SK-N-MC (cell line): ENCODE data around the gene IMMP2L.
A peak's percentile ranks its signal among the peaks of the same experiment; 100 is the strongest.

ENCODE experiments used
- DNase-seq: peaks from one replicate; pipeline ENCODE4 v3.0.0-alpha.2; 2011; ENCODE audit warnings: low read depth, low spot score
- H3K27ac ChIP-seq: fragments of 200-600 bp; sonication (generic); 2 replicates; pipeline ENCODE4 v1.5.1; 2016; ENCODE audit warnings: mixed run types
- H3K36me3 ChIP-seq: fragments of 200-600 bp; sonication (generic); 2 replicates; pipeline ENCODE4 v1.6.1; 2017; ENCODE audit warnings: antibody characterized with exemption, low read length, mixed read lengths; ENCODE audit not compliant: insufficient read depth
- H3K4me3 ChIP-seq: fragments of 200-600 bp; sonication (generic); 2 replicates; pipeline ENCODE4 v1.5.1; 2016
- H3K9ac ChIP-seq: fragments of 200-600 bp; sonication (generic); 2 replicates; pipeline ENCODE4 v1.8.0; 2017; ENCODE audit warnings: mixed run types, mixed read lengths; ENCODE audit not compliant: insufficient read length
- H3K9me3 ChIP-seq: fragments of 200-600 bp; sonication (generic); 2 replicates; pipeline ENCODE4 v1.6.1; 2017; ENCODE audit warnings: low read depth, mild to moderate bottlenecking, antibody characterized with exemption, low read length, moderate library complexity, mixed read lengths
- EZH2 ChIP-seq: fragments of 200-600 bp; sonication (generic); IDR thresholded peaks from one replicate; pipeline ENCODE4 v1.6.1; 2017; ENCODE audit warnings: antibody characterized with exemption
- FOXP2 ChIP-seq: optimal IDR thresholded peaks from 2 replicates; pipeline ENCODE3; 2011; ENCODE audit warnings: mild to moderate bottlenecking, moderate library complexity; ENCODE audit not compliant: insufficient read depth; ENCODE audit errors: extremely low read length, control extremely low read depth
- POLR2AphosphoS5 ChIP-seq: IDR thresholded peaks from 2 replicates; pipeline ENCODE4 v1.6.1; 2012; ENCODE audit warnings: mild to moderate bottlenecking, low read depth, low read length, borderline replicate concordance

Gene IMMP2L

GRCh38 chr7:111198255-111198654 is 364.0 kb downstream of the IMMP2L start:
- no peak overlapping the region for H3K4me3 ChIP-seq
- H3K9me3 ChIP-seq: no peaks in the 10 kb centered on the region
- no peak overlapping the region for H3K27ac ChIP-seq
- H3K9ac ChIP-seq: no peak overlapping the region
- H3K36me3 ChIP-seq: no peaks in the 10 kb centered on the region
- TF ChIP-seq FOXP2: no peak
- TF ChIP-seq EZH2: no peak
- TF ChIP-seq POLR2AphosphoS5: no peak
- DNase-seq: no peak

- TF ChIP-seq EZH2 (no peak), POLR2AphosphoS5 (no peak), FOXP2 (no peak)
- H3K27ac ChIP-seq: no peak overlapping the region
- no peaks in the 10 kb centered on the region for H3K9me3 ChIP-seq
- H3K9ac ChIP-seq: no peak overlapping the region
- no peaks in the 10 kb centered on the region for H3K36me3 ChIP-seq
- no peak for DNase-seq
- no peak overlapping the region for H3K4me3 ChIP-seq
These were observed 365.6 kb downstream of the IMMP2L start for GRCh38 chr7:111196655-111197054.

GRCh38 chr7:111192614-111193413 is 369.5 kb downstream of the IMMP2L start:
- H3K4me3 ChIP-seq: no peak overlapping the region
- no peak overlapping the region for H3K9ac ChIP-seq
- H3K36me3 ChIP-seq: no peaks in the 10 kb centered on the region
- no peaks in the 10 kb centered on the region for H3K9me3 ChIP-seq
- no peak overlapping the region for H3K27ac ChIP-seq
- TF ChIP-seq POLR2AphosphoS5: no peak
- no peak for TF ChIP-seq EZH2
- TF ChIP-seq FOXP2: no peak
- DNase-seq: no peak

GRCh38 chr7:111190804-111191203 is 371.5 kb downstream of the IMMP2L start:
- Histone ChIP-seq H3K4me3 (no peak overlapping the region), H3K27ac (no peak overlapping the region), H3K9ac (no peak overlapping the region), H3K9me3 (no peaks in the 10 kb centered on the region), H3K36me3 (no peaks in the 10 kb centered on the region)
- TF ChIP-seq EZH2 (no peak), FOXP2 (no peak), POLR2AphosphoS5 (no peak)
- no peak for DNase-seq

- Histone ChIP-seq H3K4me3 (no peak overlapping the region), H3K36me3 (no peaks in the 10 kb centered on the region), H3K9ac (no peak overlapping the region), H3K9me3 (no peaks in the 10 kb centered on the region), H3K27ac (no peak overlapping the region)
- TF ChIP-seq EZH2: no peak
- TF ChIP-seq FOXP2: no peak
- no peak for TF ChIP-seq POLR2AphosphoS5
- no peak for DNase-seq
These were observed 377.3 kb downstream of the IMMP2L start for GRCh38 chr7:111184987-111185386.

GRCh38 chr7:111183321-111183720 is 379.0 kb downstream of the IMMP2L start:
- TF ChIP-seq POLR2AphosphoS5: no peak
- TF ChIP-seq EZH2: no peak
- no peak for TF ChIP-seq FOXP2

GRCh38 chr7:111180338-111180737 is 382.0 kb downstream of the IMMP2L start:
- no peaks in the 10 kb centered on the region for H3K36me3 ChIP-seq
- DNase-seq: no peak
- no peak overlapping the region for H3K9ac ChIP-seq
- no peak overlapping the region for H3K27ac ChIP-seq
- no peak overlapping the region for H3K4me3 ChIP-seq
- TF ChIP-seq FOXP2 (no peak), EZH2 (no peak), POLR2AphosphoS5 (no peak)
- no peaks in the 10 kb centered on the region for H3K9me3 ChIP-seq

More at GRCh38 chr7:111183321-111183720, 379.0 kb downstream of the IMMP2L start:
- DNase-seq: no peak
- no peaks in the 10 kb centered on the region for H3K36me3 ChIP-seq
- H3K9ac ChIP-seq: no peak overlapping the region
- H3K27ac ChIP-seq: peak overlapping the region; percentile 37
- no peaks in the 10 kb centered on the region for H3K9me3 ChIP-seq
- no peak overlapping the region for H3K4me3 ChIP-seq

- Histone ChIP-seq H3K4me3 (no peak overlapping the region), H3K9ac (no peak overlapping the region), H3K27ac (no peak overlapping the region), H3K36me3 (no peaks in the 10 kb centered on the region), H3K9me3 (no peaks in the 10 kb centered on the region)
- no peak for TF ChIP-seq EZH2
- no peak for TF ChIP-seq FOXP2
- TF ChIP-seq POLR2AphosphoS5: no peak
- no peak for DNase-seq
These were observed 386.3 kb downstream of the IMMP2L start for GRCh38 chr7:111175908-111176441.

GRCh38 chr7:111174510-111174909 is 387.8 kb downstream of the IMMP2L start:
- H3K9ac ChIP-seq: no peak overlapping the region
- H3K27ac ChIP-seq: no peak overlapping the region
- no peak for TF ChIP-seq EZH2
- TF ChIP-seq POLR2AphosphoS5: no peak
- no peak for TF ChIP-seq FOXP2
- no peak for DNase-seq
- no peak overlapping the region for H3K4me3 ChIP-seq
- H3K9me3 ChIP-seq: no peaks in the 10 kb centered on the region
- H3K36me3 ChIP-seq: no peaks in the 10 kb centered on the region
